ENCODE measurements around the gene GLDC. TPM values are rescaled to one million over a fixed set of nuclear protein-coding genes. Genes with fewer than 3 reads are reported as not detected.

The GLDC gene
- total and polyA plus RNA-seq, 4 donors = 0.10 to 1.5 (median 0.74) TPM

- no peak overlapping the region for H3K9ac ChIP-seq (ENCODE audit: insufficient read depth in 1 of 2, low read length in 2 of 2)
- no peak overlapping the region for H3K27ac ChIP-seq (ENCODE audit: low read depth in 1 of 2, low read length in 1 of 2)
- peaks cover 0 to under 1% (median 0%) of the 10 kb centered on the region in 5 donors for H3K4me1 ChIP-seq (ENCODE audit: control insufficient read depth in 5 of 5, insufficient read depth in 5 of 5, low read length in 5 of 5)
- H3K27me3 ChIP-seq (ENCODE audit: control insufficient read depth in 3 of 3, insufficient read depth in 3 of 3, low read length in 2 of 3) = no peaks in the 10 kb centered on the region
- no peak for DNase-seq
- no peak for ATAC-seq (ENCODE audit: insufficient read depth, low FRiP score)
- TF ChIP-seq CTCF (IDR thresholded peaks at IDR 0.05; ENCODE audit: control extremely low read depth, extremely low read depth) = no peak
- H3K4me3 ChIP-seq = no peak overlapping the region
- H3K36me3 ChIP-seq (ENCODE audit: control insufficient read depth in 4 of 4, insufficient read depth in 4 of 4, low read length in 4 of 4) = no peaks in the 10 kb centered on the region
- no peaks in the 10 kb centered on the region for H3K9me3 ChIP-seq (ENCODE audit: control insufficient read depth in 4 of 4, insufficient read depth in 3 of 4, low read length in 3 of 4)
- 77 to 79% methylated on average over 9 of the region's 9 CpGs for WGBS, 2 donors
Measured at GRCh38 chr9:6557883-6558616, 87.5 kb downstream of the GLDC start.

GRCh38 chr9:6553866-6554265 is 91.7 kb downstream of the GLDC start:
- H3K9me3 ChIP-seq (ENCODE audit: control insufficient read depth in 4 of 4, insufficient read depth in 3 of 4, low read length in 3 of 4) = peaks cover 0 to 2% (median 0%) of the 10 kb centered on the region in 4 donors
- DNase-seq = no peak
- no peaks in the 10 kb centered on the region for H3K36me3 ChIP-seq (ENCODE audit: control insufficient read depth in 4 of 4, insufficient read depth in 4 of 4, low read length in 4 of 4)
- no peak for ATAC-seq (ENCODE audit: insufficient read depth, low FRiP score)
- no peak overlapping the region for H3K4me3 ChIP-seq
- TF ChIP-seq CTCF (IDR thresholded peaks at IDR 0.05; ENCODE audit: control extremely low read depth, extremely low read depth) = no peak
- H3K27ac ChIP-seq (ENCODE audit: low read depth in 1 of 2, low read length in 1 of 2) = no peak overlapping the region
- no peaks in the 10 kb centered on the region for H3K27me3 ChIP-seq (ENCODE audit: control insufficient read depth in 3 of 3, insufficient read depth in 3 of 3, low read length in 2 of 3)
- 90 to 100% methylated on average over 1 of the region's 1 CpG for WGBS, 2 donors
- peaks cover 0 to 11% (median 3%) of the 10 kb centered on the region in 5 donors for H3K4me1 ChIP-seq (ENCODE audit: control insufficient read depth in 5 of 5, insufficient read depth in 5 of 5, low read length in 5 of 5)
- no peak overlapping the region for H3K9ac ChIP-seq (ENCODE audit: insufficient read depth in 1 of 2, low read length in 2 of 2)

- 80 to 82% methylated on average over 7 of the region's 7 CpGs for WGBS, 2 donors
- Histone ChIP-seq H3K4me1 (ENCODE audit: control insufficient read depth in 5 of 5, insufficient read depth in 5 of 5, low read length in 5 of 5) (peaks cover 0 to 11% (median 3%) of the 10 kb centered on the region in 5 donors), H3K27me3 (ENCODE audit: control insufficient read depth in 3 of 3, insufficient read depth in 3 of 3, low read length in 2 of 3) (no peaks in the 10 kb centered on the region), H3K9me3 (ENCODE audit: control insufficient read depth in 4 of 4, insufficient read depth in 3 of 4, low read length in 3 of 4) (peaks cover 0 to 2% (median 0%) of the 10 kb centered on the region in 4 donors), H3K27ac (ENCODE audit: low read depth in 1 of 2, low read length in 1 of 2) (no peak overlapping the region), H3K9ac (ENCODE audit: insufficient read depth in 1 of 2, low read length in 2 of 2) (no peak overlapping the region), H3K4me3 (no peak overlapping the region), H3K36me3 (ENCODE audit: control insufficient read depth in 4 of 4, insufficient read depth in 4 of 4, low read length in 4 of 4) (no peaks in the 10 kb centered on the region)
- ATAC-seq (ENCODE audit: insufficient read depth, low FRiP score) = no peak
- no peak for TF ChIP-seq CTCF (IDR thresholded peaks at IDR 0.05; ENCODE audit: control extremely low read depth, extremely low read depth)
- no peak for DNase-seq
Measured at GRCh38 chr9:6552498-6553121, 92.9 kb downstream of the GLDC start.
